NCI-H1092 (cell line): ENCODE results near the gene NKPD1.

ENCODE experiments used
- DNase-seq: peaks from one replicate; lab custom pipeline; 2025; lab: John Stamatoyannopoulos, UW

NKPD1 gene, protein sequence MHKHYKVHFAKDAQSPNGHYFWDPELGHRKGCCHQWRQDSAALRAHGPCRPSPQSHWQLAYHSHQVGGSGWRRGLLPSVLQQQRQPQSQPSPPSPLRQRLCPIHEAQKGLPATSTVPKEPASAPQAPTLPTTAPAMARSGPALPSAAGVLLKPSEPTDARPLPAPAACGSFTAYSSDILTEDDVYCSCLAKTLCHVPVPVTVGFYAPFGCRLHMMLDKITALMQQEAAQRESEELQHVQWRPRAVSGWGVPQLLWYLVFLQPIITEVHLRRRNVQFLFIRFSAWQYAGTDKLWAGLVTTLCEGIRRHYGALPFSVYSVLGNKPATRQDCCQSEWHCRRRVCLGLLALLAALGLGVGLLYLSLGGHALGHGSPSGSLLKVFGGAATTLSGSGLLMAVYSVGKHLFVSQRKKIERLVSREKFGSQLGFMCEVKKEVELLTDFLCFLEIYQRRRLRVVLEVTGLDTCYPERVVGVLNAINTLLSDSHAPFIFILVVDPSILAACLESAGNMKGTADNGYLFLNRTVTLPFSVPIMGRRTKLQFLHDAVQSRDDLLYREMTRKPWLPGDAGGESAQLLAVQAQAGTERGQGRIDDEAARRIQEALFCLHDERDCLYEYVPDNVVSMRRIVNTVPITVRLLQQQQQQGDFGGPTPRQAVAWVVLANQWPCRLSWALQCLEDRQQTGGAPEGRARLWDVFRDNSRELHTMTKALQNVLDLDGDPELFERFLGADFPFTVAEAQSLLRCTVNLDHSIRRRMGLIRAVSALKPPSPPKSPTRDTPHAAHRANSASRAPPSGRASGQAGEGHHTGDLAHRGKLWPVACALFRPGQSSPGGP

DNA sequence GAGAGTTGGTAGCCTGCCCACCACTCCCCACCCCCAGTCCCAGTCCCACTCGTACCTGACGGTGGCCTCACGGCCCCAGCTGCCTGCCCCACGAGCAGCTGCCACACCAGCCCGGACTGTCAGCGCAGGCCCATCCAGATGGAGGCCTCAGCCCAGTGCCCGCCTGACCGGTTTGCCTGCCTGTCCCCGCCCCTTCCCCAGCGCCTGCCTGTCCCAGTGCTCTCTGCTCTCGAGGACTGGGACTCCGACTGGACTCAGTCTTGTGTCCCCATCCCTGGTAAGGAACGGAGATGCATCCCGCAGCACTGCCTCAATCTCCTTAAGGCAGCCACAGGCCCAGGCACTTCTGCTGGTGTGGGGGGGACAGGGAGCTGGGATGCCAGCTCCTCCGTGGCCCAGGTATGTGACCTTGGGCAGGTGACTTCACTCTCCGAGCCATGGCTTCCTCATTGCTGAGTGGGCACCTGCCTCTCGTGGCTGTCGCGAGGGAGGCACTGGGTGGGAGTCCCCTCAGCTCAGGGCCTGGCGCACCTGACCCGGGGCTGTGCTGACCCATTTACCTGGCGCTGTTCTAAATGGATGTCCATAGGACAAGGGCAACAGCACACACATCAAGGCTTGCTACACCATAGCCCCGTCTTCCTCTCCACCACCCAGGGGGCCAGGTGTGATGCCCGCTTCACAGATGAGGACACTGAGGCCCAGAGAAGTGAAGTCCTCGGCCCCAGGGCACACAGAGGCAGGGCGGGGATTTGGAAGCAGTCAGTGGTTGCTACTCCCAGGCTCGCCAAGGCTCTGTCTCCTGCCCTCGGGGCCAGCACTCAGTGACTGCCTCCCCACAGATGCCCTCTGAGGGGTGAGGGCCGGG, at the start of gene NKPD1:
NKPD1 (minus strand) TSS at position 113 of the 868 bp plus-strand sequence. CDS start 832 bp downstream, outside the sequence.
- DNase-seq: no peak

DNA sequence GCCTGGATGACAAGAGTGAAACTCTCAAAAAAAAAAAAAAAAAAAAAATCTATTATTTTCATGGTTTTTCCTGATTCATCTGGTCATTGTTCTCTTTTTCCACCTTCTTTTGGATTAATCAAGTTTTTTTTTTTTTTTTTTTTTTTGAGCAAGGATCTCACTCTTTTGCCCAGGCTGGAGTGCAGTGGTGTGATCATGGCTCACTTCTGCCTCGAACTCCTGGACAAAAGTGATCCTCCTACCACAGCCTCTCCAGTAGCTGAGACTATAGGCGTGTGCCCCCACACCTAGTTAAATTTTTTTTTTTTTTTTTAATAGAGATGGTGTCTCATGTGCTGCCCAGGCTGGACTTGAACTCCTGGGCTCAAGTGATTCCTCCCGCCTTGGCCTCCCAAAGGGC, 45.5 kb upstream of the NKPD1 start:
- no peak for DNase-seq

DNA sequence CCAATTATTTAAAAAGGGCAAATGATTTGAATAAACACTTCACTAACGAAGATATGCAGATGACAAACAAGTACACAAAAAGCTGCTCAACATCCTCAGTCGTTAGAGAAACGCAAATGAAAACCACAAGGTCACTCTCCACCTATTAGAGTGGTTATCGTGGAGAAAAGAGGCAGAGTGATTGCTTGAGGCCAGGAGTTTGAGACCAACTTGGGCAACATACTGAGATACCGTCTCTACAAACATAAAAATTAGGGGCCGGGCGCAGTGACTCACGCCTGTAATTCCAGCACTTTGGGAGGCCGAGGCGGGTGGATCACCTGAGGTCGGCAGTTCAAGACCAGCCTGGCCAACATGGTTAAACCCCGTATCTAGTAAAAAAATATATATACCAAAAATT, 45.0 kb upstream of the NKPD1 start:
- no peak for DNase-seq

DNA sequence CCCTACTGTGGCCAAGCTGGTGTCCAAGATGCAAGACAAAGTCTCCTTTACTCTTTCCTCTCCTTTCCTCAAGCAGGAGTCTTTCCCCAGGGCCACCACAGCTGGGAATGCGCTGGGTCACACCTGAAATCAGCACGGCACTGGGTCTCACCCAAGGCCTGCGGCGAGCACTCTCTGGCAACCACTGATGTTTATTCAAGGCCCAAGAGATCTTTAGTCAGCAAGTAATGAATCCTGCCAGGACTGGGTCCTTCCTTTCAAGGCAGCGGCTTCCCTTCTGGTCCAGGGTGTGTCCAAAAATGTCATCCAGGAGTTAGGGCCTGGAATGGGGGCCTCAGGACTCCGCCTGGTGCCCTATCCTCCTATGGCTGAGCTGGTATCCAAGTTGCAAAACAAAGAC, 41.9 kb upstream of the NKPD1 start:
- DNase-seq: no peak

DNA sequence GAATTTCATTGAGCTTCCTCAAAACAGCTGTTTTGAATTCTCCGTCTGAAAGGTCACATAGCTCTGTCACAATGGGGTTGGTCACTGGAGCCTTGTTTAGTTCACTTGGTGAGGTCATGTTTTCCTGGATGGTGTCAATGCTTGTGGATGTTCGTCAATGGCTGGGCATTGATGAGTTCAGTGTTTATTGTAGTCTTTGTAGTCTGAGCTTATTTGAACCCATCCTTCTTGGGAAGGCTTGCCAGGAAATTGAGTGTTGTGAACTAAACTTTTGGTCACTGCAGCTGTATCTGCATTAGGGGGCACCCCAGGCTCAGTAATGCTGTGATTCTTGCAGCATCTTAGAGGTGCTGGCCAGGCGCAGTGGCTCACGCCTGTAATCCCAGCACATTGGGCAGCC, 39.8 kb upstream of the NKPD1 start:
- no peak for DNase-seq

DNA sequence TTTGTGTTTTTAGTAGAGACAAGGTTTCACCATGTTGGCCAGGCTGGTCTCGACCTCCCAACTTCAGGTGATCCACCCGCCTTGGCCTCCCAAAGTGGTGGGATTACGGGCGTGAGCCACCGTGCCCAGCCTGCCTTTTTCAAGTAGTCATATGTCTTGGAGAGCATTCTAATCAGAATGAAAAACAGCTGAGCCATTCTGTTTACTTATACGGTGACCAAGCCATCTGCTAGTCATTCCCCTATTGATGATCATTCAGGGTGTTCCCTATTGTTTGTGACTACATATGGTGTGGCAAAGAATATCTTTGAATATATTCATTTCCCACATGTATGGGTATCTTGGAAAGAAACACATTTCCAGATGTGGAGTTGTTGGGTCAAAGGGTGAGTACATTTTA, 35.0 kb upstream of the NKPD1 start:
- no peak for DNase-seq

DNA sequence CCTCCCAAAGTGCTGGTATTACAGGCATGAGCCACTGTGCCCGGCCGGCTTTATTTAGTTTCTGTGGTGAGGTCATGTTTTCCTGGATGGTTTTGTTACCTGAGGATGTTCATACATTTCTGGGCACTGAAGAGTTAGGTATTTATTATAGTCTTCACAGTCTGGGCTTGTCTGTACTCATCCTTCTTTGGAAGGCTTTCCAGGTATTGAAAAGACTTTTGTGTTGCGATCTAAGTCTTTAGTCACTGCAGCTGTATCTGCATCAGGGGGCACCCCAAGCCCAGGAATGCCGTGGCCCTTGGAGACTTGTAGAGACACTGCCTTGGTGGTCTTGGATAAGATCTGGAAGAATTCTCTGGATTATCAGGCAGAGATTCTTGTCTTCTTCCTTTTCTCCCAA, 30.6 kb upstream of the NKPD1 start:
- no peak for DNase-seq

DNA sequence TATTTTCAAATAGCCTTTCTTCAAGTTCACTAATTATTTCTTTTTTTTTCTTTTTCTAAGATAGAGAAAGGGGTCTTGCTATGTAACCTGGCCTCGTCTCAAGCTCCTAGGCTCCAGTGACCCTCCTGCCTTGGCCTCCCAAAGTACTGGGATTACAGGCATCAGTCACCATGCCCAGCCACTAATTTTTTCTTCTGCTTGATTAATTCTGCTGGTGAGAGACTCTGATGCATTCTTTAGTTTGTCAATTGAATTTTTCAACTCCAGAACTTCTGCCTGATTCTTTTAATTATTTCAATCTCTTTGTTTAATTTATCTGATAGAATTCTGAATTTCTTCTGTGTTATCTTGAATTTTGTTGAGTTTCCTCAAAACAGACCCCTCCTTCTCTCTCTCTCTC, 29.2 kb upstream of the NKPD1 start:
- DNase-seq: no peak

DNA sequence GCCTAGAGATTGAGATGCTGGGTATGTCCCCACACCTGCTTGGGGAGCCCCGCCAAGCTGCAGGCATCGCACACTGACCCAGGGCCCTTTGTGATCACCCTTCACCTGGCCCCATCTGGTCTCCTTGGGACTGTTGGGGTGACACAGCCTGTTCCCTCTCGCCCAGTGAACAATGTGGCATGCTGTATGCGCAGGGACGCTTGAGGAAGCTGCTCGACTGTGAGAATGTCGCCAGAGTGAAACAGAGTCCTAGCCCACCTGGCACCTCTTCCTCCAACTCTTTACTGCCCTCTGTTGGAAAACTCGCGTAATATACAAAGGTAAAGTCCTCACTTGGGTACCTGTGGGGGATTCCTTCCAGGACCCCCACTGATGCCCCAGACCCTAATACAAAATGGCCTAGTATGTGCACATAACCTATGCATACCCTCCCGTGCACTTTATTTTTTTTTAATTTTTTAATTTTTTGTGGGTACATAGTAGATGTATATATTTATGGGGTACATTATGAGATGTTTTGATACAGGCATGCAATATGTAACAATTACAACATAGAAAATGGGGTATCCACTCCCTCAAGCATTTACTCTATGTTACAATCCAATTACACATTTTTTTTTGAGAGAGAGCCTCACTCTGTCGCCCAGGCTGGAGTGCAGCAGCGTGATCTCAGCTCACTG, 26.8 kb upstream of the NKPD1 start:
- DNase-seq: peak; percentile 20

DNA sequence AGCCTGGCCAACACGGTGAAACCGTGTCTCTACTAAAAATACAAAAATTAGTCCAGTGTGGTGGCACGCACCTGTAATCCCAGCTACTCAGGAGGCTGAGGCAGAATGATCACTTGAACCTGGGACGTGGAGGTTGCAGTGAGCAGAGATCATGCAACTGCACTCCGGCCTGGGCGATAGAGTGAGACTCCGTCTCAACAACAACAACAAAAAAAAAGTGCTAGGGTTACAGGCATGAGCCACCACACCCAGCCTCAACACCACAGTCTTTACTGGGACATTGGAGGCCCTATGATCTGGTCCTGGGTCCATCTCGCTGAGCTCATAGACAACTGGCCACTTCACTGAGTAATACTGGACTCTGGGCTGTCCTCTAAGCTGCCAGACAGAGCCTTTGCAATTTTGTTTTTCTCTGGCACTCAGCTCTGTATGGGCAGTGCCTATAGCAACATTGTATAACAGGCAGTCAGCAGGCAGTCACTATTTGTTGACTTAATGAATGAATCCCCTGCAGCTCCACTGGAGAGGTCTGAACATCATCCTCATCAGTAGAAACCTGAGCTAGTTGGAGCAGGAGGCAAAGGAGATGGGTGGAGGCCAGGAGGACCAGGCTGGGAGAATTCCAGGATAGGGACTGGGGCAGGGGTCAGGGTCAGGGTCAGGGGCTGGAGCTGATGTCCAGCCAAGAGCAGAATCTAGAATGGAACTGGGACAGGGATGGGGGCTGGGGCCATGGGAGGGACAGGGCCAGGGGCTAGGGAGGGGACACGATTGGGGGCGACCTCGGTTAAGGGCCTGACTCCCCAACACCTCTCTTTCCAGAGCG, 25.9 kb upstream of the NKPD1 start:
- no peak for DNase-seq

DNA sequence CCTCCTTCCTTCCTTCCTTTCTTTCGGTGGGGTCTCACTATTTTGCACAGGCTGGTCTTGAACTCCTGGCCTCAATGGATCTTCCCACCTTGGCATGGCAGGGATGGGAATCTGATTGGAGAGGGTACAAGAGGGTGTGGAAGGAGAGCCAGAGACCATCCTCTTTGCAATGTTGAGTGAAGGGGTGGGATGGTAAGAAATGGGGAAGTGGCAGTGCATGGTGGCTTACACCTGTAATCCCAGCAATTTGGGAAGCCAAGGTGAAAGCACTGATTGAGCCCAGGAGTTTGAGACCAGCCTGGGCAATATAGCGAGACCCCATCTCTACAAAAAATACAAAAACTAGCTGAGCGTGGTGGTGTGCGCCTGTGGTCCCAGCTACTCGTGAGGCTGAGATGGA, 23.3 kb upstream of the NKPD1 start:
- DNase-seq: no peak

DNA sequence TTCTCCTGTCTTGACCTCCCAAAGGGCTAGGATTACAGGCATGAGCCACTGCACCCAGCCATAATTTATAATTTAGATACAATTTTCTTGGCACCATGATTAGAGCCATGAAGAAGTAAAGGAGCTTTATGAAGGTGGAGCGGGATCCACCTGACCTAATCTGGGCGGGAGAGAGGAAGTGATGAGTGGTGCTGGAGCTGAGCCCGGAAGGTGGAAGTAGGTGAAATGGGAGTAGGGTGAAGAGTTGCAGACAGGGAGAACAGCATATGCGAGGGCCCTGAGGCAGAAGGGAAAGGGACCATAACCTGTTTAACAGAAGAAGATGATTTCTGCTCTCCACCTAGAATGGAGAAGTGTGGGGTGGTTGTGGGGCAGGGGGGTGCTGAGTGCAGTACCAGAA, 22.0 kb upstream of the NKPD1 start:
- DNase-seq: no peak

DNA sequence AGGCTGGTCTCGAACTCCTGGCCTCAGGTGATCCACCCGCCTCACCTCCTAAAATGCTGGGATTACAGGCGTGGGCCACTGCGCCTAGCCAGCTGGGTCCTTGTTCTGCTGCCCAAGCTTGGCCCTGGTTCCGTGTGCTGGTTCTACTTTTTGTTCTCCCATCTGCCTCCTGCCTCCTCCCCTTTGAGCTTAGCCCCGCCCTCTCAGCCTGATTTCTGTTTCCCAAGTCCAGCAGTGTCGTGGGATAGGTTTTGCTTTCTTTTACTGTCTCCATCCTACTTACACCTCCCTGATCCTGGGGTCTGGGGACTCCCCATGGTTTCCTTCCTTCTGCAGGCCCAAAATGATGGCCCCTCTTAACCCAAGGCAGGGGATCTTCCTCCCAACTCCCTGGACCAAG, 20.2 kb upstream of the NKPD1 start:
- no peak for DNase-seq

DNA sequence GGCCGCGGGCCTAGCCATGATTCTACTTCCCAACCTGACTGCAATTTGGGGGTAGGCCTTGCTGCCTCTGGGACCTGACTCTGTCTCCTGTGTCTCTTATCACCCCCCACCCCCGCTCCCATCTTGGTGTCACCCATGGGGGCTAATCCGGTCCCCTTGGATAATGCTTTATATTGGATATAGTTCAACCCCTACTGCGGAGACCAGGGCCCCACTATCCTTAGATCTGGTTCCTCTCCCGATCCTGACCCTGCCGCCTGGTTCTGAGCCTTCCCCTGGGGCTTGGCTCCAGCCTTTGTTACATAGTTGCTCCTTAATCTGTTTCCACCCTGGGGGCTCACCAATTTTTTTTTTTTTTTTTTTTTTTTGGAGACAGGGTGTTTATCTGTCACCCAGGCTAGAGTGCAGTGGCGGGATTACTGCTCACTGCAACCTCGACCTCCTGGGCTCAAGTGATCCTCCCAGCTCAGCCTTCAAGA, 19.1 kb upstream of the NKPD1 start:
- DNase-seq: no peak

DNA sequence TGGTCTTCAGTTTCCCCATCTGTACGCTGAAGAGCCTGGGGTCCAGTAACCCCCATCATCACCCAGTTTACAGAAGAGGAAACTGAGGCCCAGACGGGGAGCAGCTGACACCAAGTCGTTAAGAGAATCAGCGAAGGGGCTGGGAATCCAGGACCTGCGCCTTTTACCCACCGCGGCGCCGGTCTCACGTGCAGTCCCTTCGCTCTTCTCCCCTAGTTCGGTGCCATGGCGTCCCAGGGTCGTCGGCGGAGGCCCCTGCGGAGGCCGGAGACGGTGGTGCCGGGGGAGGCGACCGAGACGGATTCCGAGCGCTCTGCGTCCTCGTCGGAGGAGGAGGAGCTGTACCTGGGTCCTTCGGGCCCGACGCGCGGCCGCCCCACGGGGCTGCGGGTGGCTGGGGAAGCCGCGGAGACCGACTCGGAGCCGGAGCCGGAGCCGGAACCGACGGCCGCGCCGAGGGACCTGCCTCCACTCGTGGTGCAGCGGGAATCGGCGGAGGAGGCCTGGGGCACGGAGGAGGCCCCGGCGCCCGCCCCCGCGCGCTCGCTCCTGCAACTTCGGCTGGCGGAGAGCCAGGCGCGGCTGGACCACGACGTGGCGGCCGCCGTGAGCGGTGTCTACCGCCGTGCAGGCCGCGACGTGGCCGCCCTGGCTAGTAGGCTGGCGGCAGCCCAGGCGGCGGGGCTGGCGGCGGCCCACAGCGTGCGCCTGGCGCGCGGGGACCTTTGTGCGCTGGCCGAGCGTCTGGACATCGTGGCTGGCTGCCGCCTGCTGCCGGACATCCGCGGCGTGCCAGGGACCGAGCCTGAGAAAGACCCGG, 18.5 kb upstream of the NKPD1 start:
- no peak for DNase-seq

DNA sequence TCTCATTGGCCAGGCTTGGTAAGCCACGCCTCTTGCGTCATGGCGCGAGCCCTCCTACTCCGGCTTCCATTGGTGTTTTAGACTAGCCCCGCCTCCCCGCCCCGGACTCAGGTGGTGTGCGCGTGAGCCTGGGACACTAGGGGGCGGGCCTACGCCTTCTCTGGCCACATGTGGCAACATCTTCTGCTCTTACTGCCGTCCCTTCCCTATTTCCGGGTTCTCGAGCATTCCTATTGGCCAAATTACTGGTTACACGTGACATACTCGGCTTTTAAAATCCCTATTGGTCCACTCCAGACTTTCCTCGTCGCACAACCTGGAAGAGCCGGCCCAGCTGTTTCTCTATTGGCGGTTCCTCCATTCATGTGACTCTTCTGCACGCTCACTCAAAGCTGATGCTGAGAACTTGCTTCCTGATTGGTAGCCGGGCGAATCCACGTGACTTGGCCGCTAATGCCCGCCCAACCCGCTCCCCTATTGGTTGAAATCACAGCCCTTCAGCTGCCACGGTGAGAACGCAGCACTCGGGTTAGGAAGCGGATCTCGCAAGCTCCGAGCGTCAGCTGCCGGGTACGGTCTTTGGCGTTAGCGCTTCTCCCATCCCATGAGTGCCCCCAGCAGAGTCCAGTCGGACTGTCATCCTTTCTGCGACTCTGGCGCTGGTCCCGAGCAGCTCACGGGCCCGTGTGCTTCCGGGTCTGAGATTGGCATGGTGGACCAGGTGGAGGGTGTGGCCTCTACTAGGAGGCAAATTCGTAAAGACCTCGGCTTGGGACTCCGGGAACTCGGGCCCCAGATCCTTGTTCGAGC, 17.7 kb upstream of the NKPD1 start, which contains the start of gene BLOC1S3:
BLOC1S3 (plus strand) TSS at position 523 of the 810 bp plus-strand sequence. CDS start 513 bp downstream, outside the sequence.
- DNase-seq: peak; percentile 97

DNA sequence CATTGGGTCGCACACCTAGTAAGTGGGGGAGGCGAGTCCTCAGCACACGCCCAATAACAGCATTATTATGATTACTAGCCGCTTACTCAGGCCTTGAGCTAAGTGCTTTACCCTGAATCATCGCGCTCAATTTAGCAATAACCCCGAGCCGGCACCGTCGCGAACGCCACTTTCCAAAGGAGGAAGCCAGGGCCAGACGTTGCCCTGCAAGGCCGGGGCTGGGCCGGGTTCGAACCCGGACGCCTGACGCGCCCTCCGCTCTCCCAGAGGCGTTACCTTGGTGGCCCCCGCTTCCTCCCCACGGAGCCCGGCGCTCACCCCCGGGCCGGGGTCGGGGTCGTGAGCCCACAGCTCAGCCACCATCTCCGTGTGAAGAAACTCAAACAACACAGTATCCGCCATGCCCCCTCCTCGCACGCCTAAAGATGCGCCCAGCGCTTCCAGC, 17.1 kb upstream of the NKPD1 start, which contains the start of gene TRAPPC6A:
TRAPPC6A (minus strand) TSS at position 421 of the 445 bp plus-strand sequence; CDS start at position 402, 19 bp downstream.
- no peak for DNase-seq

DNA sequence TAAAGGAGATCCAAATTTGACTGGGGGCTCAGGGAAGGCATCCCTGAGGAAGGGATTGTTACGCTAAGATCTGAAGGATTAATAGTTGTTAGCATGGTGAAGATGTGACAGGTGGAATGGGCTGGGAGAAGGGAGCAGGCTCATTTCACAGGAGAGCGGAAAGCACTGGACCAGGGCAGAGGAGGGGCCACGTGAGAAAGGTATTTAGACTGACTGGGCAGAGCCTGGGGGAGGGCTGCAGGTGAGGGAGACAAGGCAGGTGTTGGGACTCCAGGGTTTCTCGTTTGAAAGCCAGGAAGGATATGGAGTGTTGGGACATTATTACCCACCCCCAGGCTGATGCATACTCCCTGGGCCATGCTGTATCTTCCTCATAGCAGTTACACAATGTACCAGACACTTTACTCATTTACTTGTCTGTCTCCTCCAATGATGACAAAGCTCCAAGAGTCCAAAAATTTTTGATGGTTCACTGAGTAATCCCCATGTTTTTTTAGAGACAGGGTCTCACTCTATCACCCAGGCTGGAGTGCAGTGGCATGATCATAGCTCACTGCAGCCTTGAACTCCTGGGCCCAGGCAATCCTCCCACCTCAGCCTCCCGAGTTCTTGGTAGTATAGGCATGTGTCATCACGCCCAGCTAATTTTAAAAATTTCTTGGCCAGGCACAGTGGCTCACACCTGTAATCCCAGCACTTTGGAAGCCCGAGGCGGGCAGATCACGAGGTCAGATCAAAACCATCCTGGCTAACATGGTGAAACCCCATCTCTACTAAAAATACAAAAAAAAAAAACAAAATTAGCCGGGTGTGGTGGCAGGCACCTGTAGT, 14.9 kb upstream of the NKPD1 start:
- DNase-seq: no peak
